ENCODE results near the gene ARF4.

- TF ChIP-seq CTCF (IDR thresholded peaks at IDR 0.05 in 8 of 11, conservative IDR thresholded peaks at IDR 0.05 in 3 of 11) (no peak), POLR2A (IDR thresholded peaks at IDR 0.05) (no peak)
These were observed 1.7 kb upstream of the ARF4 start for GRCh38 chr3:57598765-57599360.

Data from spleen (tissue), 7 donors.